Breast epithelium (tissue), 4 donors: ENCODE results near the gene TNS2. TPM values are rescaled to one million over a fixed set of nuclear protein-coding genes. Genes with fewer than 3 reads are reported as not detected.
"Not testable (repeated sequence)": the region's sequence is repeated elsewhere in the genome, so short reads cannot be mapped to it uniquely, and the experiment has no call there.

Experiments used
- DNase-seq, 2 donors: peaks; one replicate each; pipeline ENCODE4 v3.0.0-alpha.2; 2019; ENCODE audit warnings: low spot score in 2 of 2
- H3K27ac ChIP-seq, 2 donors: fragments of 200-600 bp; sonication (generic) in 1 of 2; one replicate each; pipeline ENCODE4 v1.5.1; 2016 to 2019; ENCODE audit warnings: mild to moderate bottlenecking in 1 of 2
- H3K27me3 ChIP-seq, 2 donors: fragments of 200-600 bp; sonication (generic) in 1 of 2; one replicate each; pipeline versions ENCODE4 v1.5.1 to v1.6.0; 2017 to 2019; ENCODE audit warnings: control low read depth in 1 of 2, mild to moderate bottlenecking in 1 of 2
- H3K36me3 ChIP-seq: fragments of 200-600 bp; one replicate; pipeline ENCODE4 v1.5.1; 2019
- H3K4me1 ChIP-seq, 2 donors: fragments of 200-600 bp; sonication (generic); one replicate each; pipeline ENCODE4 v1.5.1; 2016 to 2019; ENCODE audit warnings: control low read depth in 1 of 2
- H3K4me3 ChIP-seq, 3 donors: fragments of 200-600 bp; sonication (generic); 1 replicate in 2 of 3; 2 replicates in 1 of 3; pipeline ENCODE4 v1.5.1; 2016 to 2019; ENCODE audit warnings: mild to moderate bottlenecking in 3 of 3, moderate library complexity in 2 of 3
- H3K9me3 ChIP-seq, 2 donors: fragments of 200-600 bp; sonication (generic) in 1 of 2; one replicate each; pipeline ENCODE4 v1.5.1; 2016 to 2019; ENCODE audit warnings: control low read depth in 1 of 2
- CTCF ChIP-seq, 3 donors: fragments of 450-650 bp; IDR thresholded peaks; one replicate each; pipeline ENCODE4 v1.5.1; 2016 to 2017; ENCODE audit warnings: antibody characterized with exemption in 3 of 3, mild to moderate bottlenecking in 3 of 3, moderate library complexity in 3 of 3
- POLR2A ChIP-seq: fragments of 450-650 bp; IDR thresholded peaks from one replicate; pipeline ENCODE4 v1.6.1; 2016; ENCODE audit warnings: antibody characterized with exemption, mild to moderate bottlenecking, moderate library complexity
- POLR2AphosphoS5 ChIP-seq, 3 donors: sonication (generic); formaldehyde crosslinking; IDR thresholded peaks; one replicate each; pipeline ENCODE4 v1.6.1; 2017; ENCODE audit warnings: antibody characterized with exemption in 3 of 3
- intact Hi-C: fragments of 100-400 bp; cut with DNase I; formaldehyde crosslinking; loops from one replicate; pipeline ENCODE4 v1.15.1; 2023; ENCODE audit warnings: low total_unique reads
- total RNA-seq, 3 donors: library from RNA; depleted of rRNA; stranded (reverse); fragments of >200 nt; gene quantifications; one replicate each; pipeline ENCODE4 v1.1.0, GENCODE V29; 2016

Gene TNS2
- total RNA-seq, 3 donors from 2014 or later = 65.4 to 228 (median 156) TPM

GRCh38 chr12:53011889-53012288 is 38.0 kb upstream of the TNS2 start:
- peaks cover 0 to 17% of the 10 kb centered on the region in 2 donors for H3K4me1 ChIP-seq
- no peak for DNase-seq
- H3K36me3 ChIP-seq = no peaks in the 10 kb centered on the region
- H3K27me3 ChIP-seq = no peaks in the 10 kb centered on the region
- intact Hi-C loops = no loop called here
- H3K27ac ChIP-seq = no peak overlapping the region
- no peaks in the 10 kb centered on the region for H3K9me3 ChIP-seq
- TF ChIP-seq POLR2A (no peak), CTCF (IDR thresholded peaks at IDR 0.05) (no peak), POLR2AphosphoS5 (IDR thresholded peaks at IDR 0.05) (no peak)
- H3K4me3 ChIP-seq = no peak overlapping the region

GRCh38 chr12:53012928-53013327 is 36.9 kb upstream of the TNS2 start:
- TF ChIP-seq POLR2AphosphoS5 (IDR thresholded peaks at IDR 0.05) (no peak), POLR2A (no peak), CTCF (IDR thresholded peaks at IDR 0.05) (no peak)
- H3K36me3 ChIP-seq = no peaks in the 10 kb centered on the region
- no peak overlapping the region for H3K27ac ChIP-seq
- no peak for DNase-seq
- no peaks in the 10 kb centered on the region for H3K27me3 ChIP-seq
- no peaks in the 10 kb centered on the region for H3K9me3 ChIP-seq
- intact Hi-C loops = no loop called here
- H3K4me3 ChIP-seq = no peak overlapping the region
- H3K4me1 ChIP-seq = peaks cover 0 to 12% of the 10 kb centered on the region in 2 donors

GRCh38 chr12:53014709-53015108 is 35.2 kb upstream of the TNS2 start:
- Histone ChIP-seq H3K4me3 (no peak overlapping the region), H3K4me1 (no peaks in the 10 kb centered on the region), H3K27ac (no peak overlapping the region), H3K27me3 (no peaks in the 10 kb centered on the region), H3K36me3 (no peaks in the 10 kb centered on the region), H3K9me3 (no peaks in the 10 kb centered on the region)
- no peak for DNase-seq
- intact Hi-C loops = no loop called here
- no peak for TF ChIP-seq POLR2A
- TF ChIP-seq POLR2AphosphoS5 (IDR thresholded peaks at IDR 0.05) = no peak
- no peak for TF ChIP-seq CTCF (IDR thresholded peaks at IDR 0.05)

- Histone ChIP-seq H3K27me3 (no peaks in the 10 kb centered on the region), H3K9me3 (no peaks in the 10 kb centered on the region), H3K4me3 (no peak overlapping the region), H3K4me1 (no peaks in the 10 kb centered on the region), H3K27ac (no peak overlapping the region), H3K36me3 (peaks cover 16% of the 10 kb centered on the region)
- intact Hi-C loops = no loop called here
- TF ChIP-seq POLR2A (no peak), CTCF (IDR thresholded peaks at IDR 0.05) (no peak), POLR2AphosphoS5 (IDR thresholded peaks at IDR 0.05) (no peak)
- no peak for DNase-seq
Observed at GRCh38 chr12:53025250-53025649, 24.6 kb upstream of the TNS2 start.

GRCh38 chr12:53027014-53027413 is 22.9 kb upstream of the TNS2 start:
- H3K9me3 ChIP-seq, H3K4me1 ChIP-seq, H3K36me3 ChIP-seq, intact Hi-C loops, H3K27ac ChIP-seq, H3K27me3 ChIP-seq, DNase-seq, H3K4me3 ChIP-seq: not testable (repeated sequence)

GRCh38 chr12:53031616-53032015 is 18.2 kb upstream of the TNS2 start:
- Histone ChIP-seq H3K27ac (no peak overlapping the region), H3K4me1 (no peaks in the 10 kb centered on the region), H3K4me3 (no peak overlapping the region), H3K36me3 (no peaks in the 10 kb centered on the region), H3K27me3 (no peaks in the 10 kb centered on the region), H3K9me3 (no peaks in the 10 kb centered on the region)
- TF ChIP-seq POLR2AphosphoS5 (IDR thresholded peaks at IDR 0.05) = no peak
- TF ChIP-seq CTCF (IDR thresholded peaks at IDR 0.05) = no peak
- TF ChIP-seq POLR2A = no peak
- DNase-seq = no peak
- intact Hi-C loops = no loop called here

GRCh38 chr12:53033832-53034231 is 16.0 kb upstream of the TNS2 start:
- H3K27me3 ChIP-seq, H3K27ac ChIP-seq, H3K36me3 ChIP-seq, DNase-seq, H3K9me3 ChIP-seq, intact Hi-C loops, H3K4me1 ChIP-seq, H3K4me3 ChIP-seq: not testable (repeated sequence)
